Measurements from ENCODE around the gene PIP5K1B. TPM values are rescaled to one million over a fixed set of nuclear protein-coding genes. Genes with fewer than 3 reads are reported as not detected.

Gene PIP5K1B
- total RNA-seq, 1 experiment from 2014 or later, result 10.3 TPM

DNA sequence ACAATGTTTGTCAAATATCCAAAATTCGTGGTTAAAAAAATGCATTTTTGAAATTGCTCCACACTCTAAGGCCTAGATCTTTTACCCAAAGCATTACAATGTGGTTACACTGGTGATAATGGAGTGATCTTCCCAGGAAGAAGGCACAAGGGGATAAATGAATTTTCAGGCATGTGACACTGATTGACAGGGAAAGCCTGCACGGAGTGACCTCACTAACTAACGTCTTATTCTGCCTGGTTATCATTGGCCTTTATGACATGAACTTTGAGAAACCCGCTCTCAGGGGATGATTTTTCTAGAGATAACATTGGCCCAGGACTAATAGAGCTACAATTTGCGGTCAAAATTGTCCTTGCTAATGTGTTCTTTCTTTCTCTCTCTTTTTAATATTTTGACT lies 171.2 kb downstream of the PIP5K1B start:
- H3K27me3 Mint-ChIP-seq (ENCODE audit: insufficient read depth, unreplicated experiment), result no peaks in the 10 kb centered on the region
- no peaks in the 10 kb centered on the region for H3K36me3 ChIP-seq (ENCODE audit: control insufficient read depth, insufficient read depth, low read length)
- TF ChIP-seq, protein P1, sequence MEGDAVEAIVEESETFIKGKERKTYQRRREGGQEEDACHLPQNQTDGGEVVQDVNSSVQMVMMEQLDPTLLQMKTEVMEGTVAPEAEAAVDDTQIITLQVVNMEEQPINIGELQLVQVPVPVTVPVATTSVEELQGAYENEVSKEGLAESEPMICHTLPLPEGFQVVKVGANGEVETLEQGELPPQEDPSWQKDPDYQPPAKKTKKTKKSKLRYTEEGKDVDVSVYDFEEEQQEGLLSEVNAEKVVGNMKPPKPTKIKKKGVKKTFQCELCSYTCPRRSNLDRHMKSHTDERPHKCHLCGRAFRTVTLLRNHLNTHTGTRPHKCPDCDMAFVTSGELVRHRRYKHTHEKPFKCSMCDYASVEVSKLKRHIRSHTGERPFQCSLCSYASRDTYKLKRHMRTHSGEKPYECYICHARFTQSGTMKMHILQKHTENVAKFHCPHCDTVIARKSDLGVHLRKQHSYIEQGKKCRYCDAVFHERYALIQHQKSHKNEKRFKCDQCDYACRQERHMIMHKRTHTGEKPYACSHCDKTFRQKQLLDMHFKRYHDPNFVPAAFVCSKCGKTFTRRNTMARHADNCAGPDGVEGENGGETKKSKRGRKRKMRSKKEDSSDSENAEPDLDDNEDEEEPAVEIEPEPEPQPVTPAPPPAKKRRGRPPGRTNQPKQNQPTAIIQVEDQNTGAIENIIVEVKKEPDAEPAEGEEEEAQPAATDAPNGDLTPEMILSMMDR (IDR thresholded peaks at IDR 0.05; ENCODE audit: insufficient read depth in 1 of 2, low read depth in 1 of 2, low read length in 1 of 2, severe bottlenecking in 1 of 2, unreplicated experiment in 1 of 2), result no peak
- no peak overlapping the region for H3K27ac Mint-ChIP-seq (ENCODE audit: unreplicated experiment)
- DNase-seq, result no peak
- no peaks in the 10 kb centered on the region for H3K4me1 ChIP-seq
- no peaks in the 10 kb centered on the region for H3K4me1 Mint-ChIP-seq (ENCODE audit: low read depth, unreplicated experiment)
- no peaks in the 10 kb centered on the region for H3K9me3 ChIP-seq
- BruUV-seq (replicated peaks), result no TSS peak
- H3K36me3 Mint-ChIP-seq (ENCODE audit: insufficient read depth, unreplicated experiment), result no peaks in the 10 kb centered on the region
- ChIA-PET CTCF (no interaction called here), POLR2A (no interaction called here)
- H3K4me3 ChIP-seq (ENCODE audit: low read depth, low read length), result no peak overlapping the region
- no peaks in the 10 kb centered on the region for H3K9me3 Mint-ChIP-seq (ENCODE audit: unreplicated experiment)
- H3K4me3 Mint-ChIP-seq (ENCODE audit: unreplicated experiment), result no peak overlapping the region
- no peaks in the 10 kb centered on the region for H3K27me3 ChIP-seq (replicated peaks; ENCODE audit: control insufficient read depth, insufficient read depth, low read length)
- intact Hi-C loops (cut with micrococcal nuclease; ENCODE audit: unreplicated experiment), result no loop called here

GRCh38 chr9:68876681-68877080 lies 171.6 kb downstream of the PIP5K1B start:
- H3K4me3 ChIP-seq (ENCODE audit: low read depth, low read length), result no peak overlapping the region
- TF ChIP-seq, protein P1 (IDR thresholded peaks at IDR 0.05; ENCODE audit: insufficient read depth in 1 of 2, low read depth in 1 of 2, low read length in 1 of 2, severe bottlenecking in 1 of 2, unreplicated experiment in 1 of 2), result no peak
- H3K4me1 Mint-ChIP-seq (ENCODE audit: low read depth, unreplicated experiment), result no peaks in the 10 kb centered on the region
- H3K36me3 ChIP-seq (ENCODE audit: control insufficient read depth, insufficient read depth, low read length), result no peaks in the 10 kb centered on the region
- intact Hi-C loops (cut with micrococcal nuclease; ENCODE audit: unreplicated experiment), result no loop called here
- no peaks in the 10 kb centered on the region for H3K9me3 Mint-ChIP-seq (ENCODE audit: unreplicated experiment)
- no peak overlapping the region for H3K27ac Mint-ChIP-seq (ENCODE audit: unreplicated experiment)
- no peaks in the 10 kb centered on the region for H3K27me3 ChIP-seq (replicated peaks; ENCODE audit: control insufficient read depth, insufficient read depth, low read length)
- no peak overlapping the region for H3K4me3 Mint-ChIP-seq (ENCODE audit: unreplicated experiment)
- ChIA-PET POLR2A (no interaction called here), CTCF (no interaction called here)
- BruUV-seq (replicated peaks), result no TSS peak
- DNase-seq, result no peak
- no peaks in the 10 kb centered on the region for H3K4me1 ChIP-seq
- no peaks in the 10 kb centered on the region for H3K9me3 ChIP-seq
- H3K36me3 Mint-ChIP-seq (ENCODE audit: insufficient read depth, unreplicated experiment), result no peaks in the 10 kb centered on the region
- no peaks in the 10 kb centered on the region for H3K27me3 Mint-ChIP-seq (ENCODE audit: insufficient read depth, unreplicated experiment)

GRCh38 chr9:68877219-68877618 lies 172.2 kb downstream of the PIP5K1B start:
- H3K36me3 Mint-ChIP-seq (ENCODE audit: insufficient read depth, unreplicated experiment), result no peaks in the 10 kb centered on the region
- no peaks in the 10 kb centered on the region for H3K4me1 Mint-ChIP-seq (ENCODE audit: low read depth, unreplicated experiment)
- ChIA-PET POLR2A (no interaction called here), CTCF (no interaction called here)
- Histone ChIP-seq H3K9me3 (no peaks in the 10 kb centered on the region), H3K4me3 (ENCODE audit: low read depth, low read length) (no peak overlapping the region), H3K36me3 (ENCODE audit: control insufficient read depth, insufficient read depth, low read length) (no peaks in the 10 kb centered on the region), H3K27me3 (replicated peaks; ENCODE audit: control insufficient read depth, insufficient read depth, low read length) (no peaks in the 10 kb centered on the region), H3K4me1 (no peaks in the 10 kb centered on the region)
- H3K27ac Mint-ChIP-seq (ENCODE audit: unreplicated experiment), result no peak overlapping the region
- no peaks in the 10 kb centered on the region for H3K9me3 Mint-ChIP-seq (ENCODE audit: unreplicated experiment)
- TF ChIP-seq, protein P1 (IDR thresholded peaks at IDR 0.05; ENCODE audit: insufficient read depth in 1 of 2, low read depth in 1 of 2, low read length in 1 of 2, severe bottlenecking in 1 of 2, unreplicated experiment in 1 of 2), result no peak
- no peak for DNase-seq
- H3K27me3 Mint-ChIP-seq (ENCODE audit: insufficient read depth, unreplicated experiment), result no peaks in the 10 kb centered on the region
- BruUV-seq (replicated peaks), result no TSS peak
- intact Hi-C loops (cut with micrococcal nuclease; ENCODE audit: unreplicated experiment), result no loop called here
- H3K4me3 Mint-ChIP-seq (ENCODE audit: unreplicated experiment), result no peak overlapping the region

Measured in Caco-2 (cell line).